HG03432 (cell line): Measurements from ENCODE around the gene CHPT1.
A peak's percentile ranks its signal among the peaks of the same experiment; 100 is the strongest.
"Not testable (repeated sequence)": the region's sequence is repeated elsewhere in the genome, so short reads cannot be mapped to it uniquely, and the experiment has no call there.

ENCODE experiments used
- ATAC-seq: cut with Tn5 transposase; IDR thresholded peaks from one replicate; pipeline ENCODE4 v1.9.1; 2021; ENCODE audit warnings: mild to moderate bottlenecking, moderate library complexity; ENCODE audit not compliant: unreplicated experiment

Gene CHPT1

DNA sequence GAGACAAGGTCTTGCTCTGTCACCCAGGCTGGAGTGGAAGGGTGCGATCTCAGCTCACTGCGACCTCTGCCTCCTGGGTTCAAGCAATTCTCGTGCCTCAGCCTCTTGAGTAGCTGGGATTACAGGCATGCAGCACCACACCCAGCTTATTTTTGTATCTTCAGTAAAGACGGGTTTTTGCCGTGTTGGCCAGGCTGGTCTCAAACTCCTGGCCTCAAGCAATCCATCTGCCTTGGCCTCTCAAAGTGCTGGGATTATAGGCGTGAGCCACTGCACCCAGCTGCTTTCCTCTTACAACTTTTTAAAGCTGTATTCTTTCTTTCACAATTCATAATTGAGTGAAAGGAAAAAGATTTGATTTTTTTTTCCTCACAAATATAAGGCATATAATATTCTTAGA is 15.8 kb upstream of the CHPT1 start:
- ATAC-seq, result not testable (repeated sequence)

DNA sequence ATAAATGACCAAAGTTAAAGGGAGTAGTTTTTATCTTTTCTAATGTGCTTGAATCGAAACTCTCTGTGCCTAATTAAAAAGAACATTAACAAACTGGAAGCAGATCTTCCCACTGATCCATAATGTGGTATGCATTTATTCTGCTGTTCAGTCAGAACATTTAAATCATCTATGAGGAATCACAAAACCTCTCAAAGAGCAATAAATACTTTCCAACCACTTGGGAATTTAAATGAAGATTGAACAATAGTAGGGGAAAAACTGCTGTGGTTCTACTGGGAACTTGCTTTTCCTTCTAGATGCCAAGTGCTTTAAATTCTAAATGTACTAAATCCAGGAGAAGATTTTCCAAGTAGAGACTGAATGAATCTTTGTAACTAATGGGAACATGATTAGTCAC is 12.3 kb upstream of the CHPT1 start:
- ATAC-seq, result no peak

DNA sequence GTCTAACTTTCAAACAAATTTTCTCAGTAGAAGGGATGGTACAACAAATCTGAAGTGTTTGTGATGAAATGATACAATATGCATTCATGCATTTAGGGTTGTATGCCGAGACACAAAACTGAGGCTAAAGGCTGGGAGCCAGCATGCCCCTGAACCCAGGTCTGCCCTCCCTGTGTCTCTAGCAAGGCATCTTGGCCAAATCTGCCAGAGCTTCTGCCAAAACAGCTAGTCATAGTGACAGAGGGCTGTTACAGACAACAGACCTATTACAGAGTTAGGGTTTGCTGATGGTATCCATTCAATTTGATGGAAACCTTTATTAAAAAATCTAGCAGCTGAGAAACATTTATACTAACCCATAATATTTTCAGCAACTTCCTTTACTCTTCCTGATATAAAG is 11.3 kb upstream of the CHPT1 start:
- no peak for ATAC-seq

DNA sequence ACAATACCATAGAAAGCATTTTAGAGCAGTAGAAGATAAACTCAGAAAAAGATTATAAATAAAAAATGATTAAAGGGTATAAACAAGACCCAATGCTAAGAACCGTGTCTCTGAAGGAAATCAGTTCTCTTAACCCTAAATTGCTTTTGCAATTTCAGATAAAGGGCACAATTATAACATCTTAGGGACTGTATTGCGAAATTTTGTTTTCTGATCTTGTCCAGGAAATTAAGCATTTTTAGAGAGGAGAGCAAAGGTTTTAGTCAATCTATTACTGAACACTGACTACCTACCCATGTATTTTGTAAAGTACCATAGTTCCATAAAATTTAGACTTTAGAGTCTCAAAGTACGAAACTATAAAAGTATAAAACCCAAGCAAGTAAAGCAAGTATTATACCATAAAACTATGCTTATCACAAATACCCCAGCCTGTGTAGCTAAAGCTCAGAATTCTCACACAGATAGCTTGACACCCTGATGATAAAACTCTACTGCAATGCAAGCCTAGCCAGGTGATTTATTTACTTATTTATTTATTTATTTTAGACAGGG is 6.8 kb upstream of the CHPT1 start:
- no peak for ATAC-seq

DNA sequence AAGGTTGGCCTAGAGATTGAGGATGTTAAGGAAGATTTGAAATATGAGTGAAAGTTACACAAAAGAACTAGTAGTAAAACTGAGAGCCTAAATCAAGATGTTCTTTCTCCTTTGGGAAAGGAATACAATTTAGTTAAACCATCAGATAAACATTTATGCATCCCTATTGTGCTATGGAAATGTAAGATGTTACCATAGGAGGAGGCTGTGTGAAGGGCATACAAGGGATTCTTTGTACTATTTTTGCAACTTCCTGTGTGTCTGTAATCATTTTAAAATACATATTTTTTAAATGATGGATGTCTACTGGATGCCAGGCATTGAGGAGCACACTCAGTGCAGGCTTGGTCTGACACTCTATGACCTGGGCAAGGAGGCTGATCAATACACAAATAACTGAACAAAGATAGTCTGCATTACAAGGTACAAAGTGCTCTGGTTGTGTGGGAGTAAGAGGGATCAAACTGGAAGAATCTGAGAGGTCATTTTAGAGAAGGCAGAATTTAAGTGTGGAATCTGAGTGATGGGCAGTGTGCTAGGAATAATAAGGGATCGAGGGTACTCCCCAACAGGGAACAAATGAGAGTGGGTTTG is 5.8 kb upstream of the CHPT1 start:
- ATAC-seq, result no peak

DNA sequence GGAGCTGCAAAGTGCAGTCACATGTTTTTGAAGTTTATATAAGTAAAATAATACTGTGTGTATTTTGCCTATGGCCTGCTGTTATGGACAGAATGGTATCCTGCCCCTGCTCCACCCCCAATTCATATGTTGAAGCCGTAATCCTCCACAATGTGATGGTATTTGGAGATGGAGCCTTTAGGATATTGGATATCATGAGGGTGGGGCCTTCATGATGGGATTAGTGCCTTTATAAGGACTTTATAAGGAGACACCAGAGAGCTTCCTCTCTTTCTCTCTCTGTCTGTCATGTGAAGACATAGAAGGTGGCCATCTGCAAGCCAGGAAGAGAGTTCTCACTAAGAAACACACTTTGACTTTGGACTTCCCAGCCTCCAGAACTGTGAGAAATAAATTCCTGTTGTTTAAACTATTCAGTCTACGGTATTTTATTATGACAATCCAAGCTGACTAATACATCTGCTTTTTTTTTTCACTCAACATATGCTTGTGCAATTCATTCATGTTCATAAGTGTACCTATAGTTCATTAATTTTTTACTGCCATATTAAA is 3.1 kb upstream of the CHPT1 start:
- ATAC-seq, result no peak

DNA sequence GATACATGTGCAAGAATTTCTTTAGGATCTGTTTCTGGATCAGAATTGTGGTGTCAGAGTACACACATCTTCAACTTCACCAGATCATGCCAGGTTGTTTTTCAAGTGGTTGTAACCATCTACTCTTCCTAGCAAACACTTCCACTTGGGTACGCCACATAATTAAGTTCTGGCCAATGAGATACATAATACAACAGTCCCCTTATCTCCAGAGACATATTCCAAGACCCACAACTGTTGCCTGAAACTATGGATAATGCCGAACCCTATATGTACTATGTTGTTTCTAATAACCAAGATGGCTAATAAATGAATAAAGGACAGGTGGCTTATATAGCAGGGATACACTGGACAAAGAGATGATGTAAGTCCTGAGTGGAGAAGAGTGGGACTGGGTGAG is 2.5 kb upstream of the CHPT1 start:
- no peak for ATAC-seq

DNA sequence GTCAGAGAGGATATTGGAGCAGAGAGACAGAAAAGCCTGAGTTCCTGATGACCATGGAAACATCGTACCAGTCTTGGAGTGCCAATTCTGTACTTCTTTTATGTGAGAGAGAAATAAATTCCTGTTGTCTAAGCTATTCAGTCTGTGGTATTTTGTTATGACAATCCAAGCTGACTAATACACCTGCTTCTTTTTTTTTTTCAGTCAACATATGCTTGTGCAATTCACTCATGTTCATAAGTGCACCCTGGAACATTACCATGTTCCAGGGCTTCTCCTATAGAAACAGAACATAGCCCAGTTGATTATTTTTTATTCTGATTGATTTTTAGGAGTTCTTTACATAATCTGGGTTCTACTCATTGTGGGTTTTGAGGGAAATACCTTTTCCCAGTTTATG is 1.7 kb upstream of the CHPT1 start:
- no peak for ATAC-seq

DNA sequence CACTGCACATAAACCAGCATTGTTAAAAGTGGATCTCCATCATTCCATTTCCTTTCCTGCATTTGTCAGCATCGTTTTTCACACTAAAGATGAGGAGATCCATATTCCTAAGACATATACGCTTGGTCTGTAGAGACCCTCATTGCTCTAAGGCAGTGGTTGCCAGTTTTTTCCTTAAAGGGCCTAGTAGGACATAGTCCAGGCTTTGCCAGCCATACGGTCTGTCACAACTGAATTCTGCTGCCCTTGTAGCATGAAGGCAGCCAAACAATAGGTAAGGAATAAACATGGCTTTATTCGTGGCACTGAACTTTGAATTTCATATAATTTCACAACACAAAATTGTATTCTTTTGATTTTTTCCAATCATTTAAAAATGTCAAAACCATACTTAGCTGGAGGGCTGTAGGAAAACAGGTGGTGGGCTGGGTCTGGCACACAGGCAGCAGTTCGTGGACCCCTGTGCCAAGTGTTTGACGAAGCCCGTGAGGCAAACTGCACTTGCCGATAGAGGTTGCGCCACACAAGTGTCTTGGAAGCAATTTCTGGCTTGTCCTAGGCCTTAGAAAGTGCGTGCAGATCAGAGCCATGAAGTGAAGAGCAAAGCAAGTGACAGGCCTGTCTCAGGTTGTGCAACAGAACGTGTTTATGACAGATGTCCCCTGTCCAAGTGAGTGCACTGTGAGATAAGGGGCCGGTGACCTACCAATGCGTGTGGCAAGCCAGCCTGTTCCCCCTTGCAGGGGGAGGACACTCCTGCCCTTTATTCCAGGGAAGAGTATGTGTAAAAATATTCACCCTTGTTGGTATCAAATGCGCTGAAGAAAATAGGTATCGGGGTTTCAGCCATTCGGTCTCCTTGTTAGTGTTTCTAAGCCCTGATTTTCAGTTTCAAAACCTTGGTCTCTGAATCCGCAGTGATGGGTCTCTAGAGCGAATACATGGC is 916 bp upstream of the CHPT1 start:
- no peak for ATAC-seq

DNA sequence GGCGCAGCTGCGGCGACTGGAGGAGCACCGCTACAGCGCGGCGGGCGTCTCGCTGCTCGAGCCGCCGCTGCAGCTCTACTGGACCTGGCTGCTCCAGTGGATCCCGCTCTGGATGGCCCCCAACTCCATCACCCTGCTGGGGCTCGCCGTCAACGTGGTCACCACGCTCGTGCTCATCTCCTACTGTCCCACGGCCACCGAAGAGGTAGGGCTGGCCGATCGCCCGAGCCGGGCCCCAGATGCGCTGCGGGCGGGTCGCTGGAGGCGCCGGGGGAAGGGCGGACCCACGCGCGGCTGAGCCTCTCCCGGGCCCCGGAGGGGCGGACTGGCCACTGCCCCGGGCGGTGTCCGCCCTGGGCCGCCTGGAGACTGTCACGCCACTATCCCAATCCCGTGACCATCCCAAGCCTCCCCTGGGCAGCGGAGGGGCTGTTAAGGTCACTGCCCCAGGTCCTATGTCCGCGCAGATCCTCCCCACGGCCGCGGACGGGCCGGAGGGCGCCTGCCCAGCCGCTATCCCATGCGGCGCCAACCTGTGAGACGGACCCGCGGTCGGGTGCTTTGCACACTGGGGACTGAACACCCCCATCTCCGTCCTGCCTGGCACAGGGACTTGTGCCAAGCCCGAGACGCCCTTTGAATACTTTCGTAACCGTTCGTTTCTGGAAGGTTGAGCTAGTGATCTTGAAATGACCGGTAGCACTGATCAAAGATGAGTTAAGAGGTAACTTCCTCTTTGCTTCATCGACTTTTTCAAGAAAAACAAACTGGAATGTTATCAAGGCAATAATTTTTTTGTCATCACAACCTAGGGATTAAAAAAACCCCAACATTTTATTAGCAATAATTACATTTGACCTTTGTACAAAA is 725 bp downstream of the CHPT1 start:
- peak; percentile 43 for ATAC-seq

DNA sequence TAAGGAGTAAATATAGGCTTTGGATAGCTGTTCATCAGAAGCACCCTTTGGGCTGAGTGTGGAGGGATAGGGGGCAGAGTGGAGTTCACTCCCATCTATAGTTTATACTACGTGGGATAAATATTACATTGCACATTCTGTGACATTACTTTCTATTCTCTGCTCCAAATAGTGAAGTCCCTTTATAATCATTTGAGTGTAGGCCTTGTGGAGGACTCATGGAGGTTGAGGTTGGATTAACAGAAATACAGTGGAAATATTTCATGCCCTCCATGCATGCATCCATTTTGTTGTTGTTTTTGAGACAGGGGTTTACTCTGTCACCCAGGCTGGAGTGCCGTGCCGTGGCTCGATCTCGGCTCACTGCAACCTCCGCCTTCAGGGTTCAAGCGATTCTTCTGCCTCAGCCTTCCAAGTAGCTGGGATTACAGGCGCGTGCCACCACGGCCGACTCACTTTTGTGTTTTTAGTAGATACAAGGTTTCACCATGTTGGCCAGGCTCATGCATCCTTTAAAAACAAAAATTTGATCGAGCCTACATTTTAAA is 1.4 kb downstream of the CHPT1 start:
- no peak for ATAC-seq

DNA sequence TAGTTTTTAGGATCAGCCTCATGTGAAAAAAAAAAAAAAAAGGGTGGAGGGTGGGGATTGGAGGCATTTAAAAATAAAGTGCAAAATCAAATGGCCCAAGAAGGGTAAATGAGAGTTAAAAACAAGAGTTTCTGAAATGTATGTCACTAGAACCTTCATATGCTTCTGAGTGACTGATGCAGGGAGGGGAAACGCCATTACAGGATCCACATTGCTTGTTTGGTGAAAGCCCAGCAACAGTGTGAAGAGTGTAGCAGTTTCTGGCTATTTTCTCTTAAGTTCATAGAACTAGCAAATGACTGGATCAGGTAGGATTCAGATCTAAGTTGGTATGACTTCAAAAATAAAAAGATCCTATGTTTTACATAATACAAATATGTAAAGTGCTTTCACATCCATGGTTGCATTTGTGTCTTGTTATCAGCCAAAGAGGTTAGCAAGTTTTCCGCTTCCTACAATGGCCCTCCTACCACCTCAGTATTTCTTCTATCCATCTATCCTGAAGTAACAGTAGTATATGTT is 2.9 kb downstream of the CHPT1 start:
- ATAC-seq, result no peak

DNA sequence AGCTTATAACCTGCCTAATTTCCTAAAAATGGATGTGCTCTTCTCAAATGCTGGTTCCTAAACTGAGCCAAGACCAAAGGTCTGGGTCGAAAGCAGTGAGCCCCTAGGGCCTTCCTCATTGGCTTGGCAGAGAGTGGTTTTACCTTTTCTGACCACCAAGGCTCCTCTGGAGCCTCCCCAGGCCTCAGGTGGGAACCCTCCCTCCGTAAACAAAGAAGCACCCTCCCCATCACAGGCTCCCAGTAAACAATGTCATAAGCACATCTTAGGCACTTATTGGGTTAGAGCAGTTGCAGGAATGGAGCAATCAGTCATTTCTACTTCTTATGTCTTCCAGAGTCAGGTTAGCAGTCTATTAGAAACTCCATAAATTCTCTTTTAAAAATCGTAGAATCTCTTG is 6.0 kb downstream of the CHPT1 start:
- ATAC-seq, result no peak

DNA sequence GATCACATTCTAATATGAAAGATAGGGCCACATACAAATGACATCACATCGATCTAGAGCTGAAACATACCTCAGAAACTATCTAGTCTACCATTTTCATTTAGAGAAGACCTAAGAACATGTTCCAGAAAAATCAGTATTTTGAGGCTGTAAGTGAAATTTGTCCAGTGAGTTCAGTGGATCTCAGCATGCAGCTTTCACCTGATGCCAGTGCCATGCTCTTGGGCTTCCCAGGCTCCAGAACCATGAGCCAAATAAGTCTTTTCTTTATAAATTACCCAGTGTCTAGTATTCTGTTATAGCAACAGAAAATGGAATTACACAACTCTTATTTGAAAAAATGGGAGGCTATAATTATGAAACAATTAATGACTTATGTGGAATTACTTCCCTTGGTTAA is 9.0 kb downstream of the CHPT1 start:
- no peak for ATAC-seq

DNA sequence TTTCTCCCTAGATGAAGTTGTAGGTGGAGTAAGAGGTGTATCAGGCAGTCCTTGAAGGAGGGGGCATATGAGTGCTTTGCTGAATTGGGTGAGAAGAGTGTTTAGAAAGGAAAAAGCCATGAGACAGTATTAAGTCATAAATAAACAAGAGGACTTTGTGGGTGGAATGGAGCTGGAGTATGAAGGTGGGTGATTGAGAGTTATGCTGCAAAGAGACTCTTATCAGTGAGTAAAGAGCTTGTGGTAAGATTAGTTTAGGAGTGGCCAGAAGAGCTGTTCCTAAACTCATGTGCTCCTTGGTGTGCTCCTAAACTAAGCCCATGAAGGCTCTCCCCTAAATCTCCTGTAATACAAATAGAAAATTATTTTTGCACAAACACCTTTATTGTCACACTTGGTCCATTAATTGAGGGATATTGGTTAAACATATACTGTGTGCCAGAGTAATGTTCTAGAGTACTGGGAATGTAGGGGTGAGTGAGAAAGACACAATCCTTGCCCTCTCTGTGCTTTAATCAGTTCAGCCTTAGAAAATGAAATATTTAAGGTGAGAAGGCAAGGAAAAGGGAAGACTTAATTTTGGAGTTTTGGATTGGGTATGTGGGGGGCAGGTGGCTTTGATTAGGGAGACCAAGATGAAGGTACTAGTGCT is 9.8 kb downstream of the CHPT1 start:
- no peak for ATAC-seq

DNA sequence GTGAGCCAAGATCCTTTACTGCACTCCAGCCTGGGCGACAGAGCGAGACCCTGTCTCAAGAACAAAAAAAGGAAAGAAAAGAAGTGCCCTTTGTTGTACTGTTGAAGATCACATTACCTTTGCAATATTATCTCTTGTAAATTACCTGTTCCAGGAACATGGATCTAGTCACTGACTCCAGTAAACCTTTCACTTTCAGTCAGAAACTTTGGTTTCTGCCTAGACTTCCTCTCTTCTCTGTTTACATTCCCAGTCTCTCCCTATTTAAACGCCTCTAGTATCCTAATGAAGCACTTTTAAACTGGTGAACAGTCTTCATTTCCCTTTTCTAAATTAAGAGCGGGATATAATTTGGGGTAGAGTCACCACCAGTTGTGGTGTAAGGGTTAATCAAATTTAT is 12.8 kb downstream of the CHPT1 start:
- ATAC-seq, result no peak

DNA sequence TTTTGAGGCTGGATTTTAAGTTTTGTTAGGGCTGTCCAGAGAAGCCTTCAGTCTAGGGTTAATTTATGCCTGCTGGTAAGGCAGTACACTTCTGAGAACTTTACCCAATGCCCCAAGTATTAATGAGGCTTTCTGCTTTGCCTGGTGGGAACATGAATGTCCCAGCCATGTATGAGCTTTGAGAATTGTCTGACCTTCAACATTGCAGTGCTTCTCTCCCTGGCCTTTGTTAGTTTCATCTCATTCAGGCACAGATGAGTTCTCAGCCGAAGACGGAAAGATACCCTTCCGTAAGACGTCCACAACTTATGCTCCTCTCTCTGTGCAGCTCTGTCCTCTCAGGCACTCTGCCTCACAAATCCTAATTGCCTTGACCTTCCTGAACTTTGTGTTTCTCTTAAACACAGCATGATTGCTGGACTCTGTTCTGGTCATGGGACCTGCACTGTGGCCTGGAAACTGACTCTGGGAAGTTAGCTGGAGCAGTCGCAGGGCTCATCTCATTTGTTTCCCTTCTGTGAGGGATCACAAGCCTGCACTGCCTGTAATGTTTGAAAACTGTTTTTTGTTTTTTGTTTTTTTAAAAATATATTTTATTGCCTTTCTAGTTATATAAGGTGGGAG is 15.7 kb downstream of the CHPT1 start:
- ATAC-seq, result no peak

DNA sequence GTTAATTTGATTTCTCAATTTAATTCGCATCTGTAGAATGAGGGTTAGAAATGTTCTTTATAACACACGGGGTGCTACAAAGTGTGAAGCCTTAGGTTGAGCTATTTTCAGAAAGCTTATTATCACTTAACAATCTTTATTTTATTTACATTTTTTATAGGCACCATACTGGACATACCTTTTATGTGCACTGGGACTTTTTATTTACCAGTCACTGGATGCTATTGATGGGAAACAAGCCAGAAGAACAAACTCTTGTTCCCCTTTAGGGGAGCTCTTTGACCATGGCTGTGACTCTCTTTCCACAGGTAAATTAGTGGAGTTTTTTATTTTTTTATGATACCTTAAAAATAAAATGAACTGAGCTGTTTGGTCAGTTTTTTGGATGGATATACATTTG is 16.5 kb downstream of the CHPT1 start:
- no peak for ATAC-seq

DNA sequence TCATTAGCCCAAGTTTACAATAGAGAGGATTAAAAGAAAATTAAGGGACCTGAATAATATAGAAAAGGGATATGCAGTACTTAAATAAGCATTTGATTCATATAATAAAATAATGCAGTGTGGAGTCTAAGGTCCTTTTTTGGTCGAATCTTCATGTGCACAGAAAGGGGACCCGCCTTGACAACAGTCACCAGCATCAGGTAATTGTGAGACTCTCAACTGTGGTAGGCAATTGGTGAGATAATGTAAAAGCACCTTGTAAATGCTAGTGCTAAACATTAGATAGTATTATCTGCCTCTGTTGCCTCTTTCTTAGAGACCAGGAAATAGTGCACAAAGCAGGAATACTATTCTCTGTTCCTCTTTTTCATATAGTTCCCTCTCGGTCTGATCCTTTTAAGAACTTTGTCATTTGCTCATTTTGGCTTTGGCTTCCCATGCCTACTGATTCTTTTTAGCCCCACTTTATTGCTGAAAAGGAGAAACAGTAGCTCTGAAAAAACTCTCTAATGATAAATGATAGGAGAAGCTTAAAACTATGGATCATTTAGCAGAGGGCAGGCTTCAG is 17.5 kb downstream of the CHPT1 start:
- no peak for ATAC-seq
